Right lobe of liver (tissue), 6 donors: Measurements from ENCODE around the gene SGSM2. TPM values are rescaled to one million over a fixed set of nuclear protein-coding genes. Genes with fewer than 3 reads are reported as not detected.

Experiments
- ATAC-seq, 4 donors: fragments of 200-7000 bp; cut with Tn5 transposase; one replicate each; pipeline ENCODE4 v1.9.1; 2020; ENCODE audit warnings: mild to moderate bottlenecking in 4 of 4, moderate library complexity in 4 of 4
- DNase-seq, 3 donors: peaks; one replicate each; pipeline ENCODE4 v3.0.0-alpha.2; 2020
- H3K27ac ChIP-seq, 3 donors: fragments of 200-600 bp; one replicate each; pipeline ENCODE4 v1.8.0; 2022
- H3K27me3 ChIP-seq, 2 donors: fragments of 200-600 bp; one replicate each; pipeline ENCODE4 v1.8.0; 2022
- H3K36me3 ChIP-seq, 4 donors: fragments of 200-600 bp; sonication (generic) in 1 of 4; one replicate each; pipeline versions ENCODE4 v1.5.1 to v1.8.0; 2017 to 2022; ENCODE audit warnings: control low read depth in 1 of 4
- H3K4me1 ChIP-seq, 4 donors: fragments of 200-600 bp; sonication (generic) in 1 of 4; one replicate each; pipeline versions ENCODE4 v1.5.1 to v1.8.0; 2017 to 2022; ENCODE audit warnings: control low read depth in 1 of 4
- H3K4me3 ChIP-seq, 3 donors: fragments of 200-600 bp; one replicate each; pipeline ENCODE4 v1.8.0; 2022
- H3K9me3 ChIP-seq, 4 donors: fragments of 200-600 bp; sonication (generic) in 1 of 4; one replicate each; pipeline versions ENCODE4 v1.5.1 to v1.8.0; 2017 to 2022; ENCODE audit warnings: control low read depth in 1 of 4
- CTCF ChIP-seq, 4 donors: fragments of 200-600 bp in 3 of 4; fragments of 450-650 bp in 1 of 4; IDR thresholded peaks; one replicate each; pipeline versions ENCODE4 v1.5.1 to v1.8.0; 2016 to 2022; ENCODE audit warnings: antibody characterized with exemption in 4 of 4, mild to moderate bottlenecking in 2 of 4
- POLR2A ChIP-seq: fragments of 450-650 bp; IDR thresholded peaks from one replicate; pipeline ENCODE4 v1.6.1; 2017; ENCODE audit warnings: antibody characterized with exemption, mild to moderate bottlenecking
- WGBS: methylation state at CpG from one replicate; pipeline ENCODE4 v1.1.6; 2018; ENCODE audit warnings: low coverage, low lambda C conversion rate; ENCODE audit not compliant: insufficient coverage; ENCODE audit errors: missing lambda C conversion rate; 5-methylcytosine and 5-hydroxymethylcytosine counted together
- intact Hi-C, 2 donors: fragments of 100-400 bp; cut with DNase I; formaldehyde crosslinking; loops; one replicate each; pipeline versions ENCODE4 v1.11.2 to v1.14.1; 2022
- total RNA-seq, 6 experiments: library from RNA; depleted of rRNA in 2 of 6; stranded (reverse); fragments of >200 nt in 2 of 6; fragmentation: NEBNext Ultra II Directional in 3 of 6; extraction: Animal tissue kit (Norgen Biotek cat#: 25700) in 3 of 6; gene quantifications; one replicate each; pipeline versions ENCODE4 v1.1.0 to v1.2.4, GENCODE V29; 2016 to 2023
- donor health status: DM: no; HTN: yes; CAD: no.
- donor health status: DM: no; HTN: no; CAD: no.
- donor health status: DM: no; HTN: no; CAD: no.
- donor health status: DM: no; HTN: yes; CAD: no.
- donor health status: DM: no; HTN: yes; CAD: no.

Gene SGSM2
- total RNA-seq, 6 experiments from 2014 or later = 6.0 to 17.2 (median 13.2) TPM

GRCh38 chr17:2393954-2394749 lies 56.9 kb downstream of the SGSM2 start:
- 85% methylated on average over 2 of the region's 53 CpGs for WGBS
- no peak for TF ChIP-seq POLR2A
- no peak for TF ChIP-seq CTCF (IDR thresholded peaks at IDR 0.05)
- Histone ChIP-seq H3K27ac (peak overlapping the region; percentile 36 to 99 (median 98)), H3K36me3 (no peaks in the 10 kb centered on the region), H3K27me3 (no peaks in the 10 kb centered on the region), H3K4me3 (peak overlapping the region in 2 of 3 donors; percentile 72 to 78), H3K9me3 (no peaks in the 10 kb centered on the region), H3K4me1 (peaks cover 0 to 41% (median 19%) of the 10 kb centered on the region in 4 donors)
- intact Hi-C loops = no loop called here
- DNase-seq = peak in 1 of 3 donors; percentile 60
- no peak for ATAC-seq

- H3K27me3 ChIP-seq = no peaks in the 10 kb centered on the region
- intact Hi-C loops = no loop called here
- WGBS = 100% methylated on average over 2 of the region's 16 CpGs
- no peaks in the 10 kb centered on the region for H3K9me3 ChIP-seq
- no peaks in the 10 kb centered on the region for H3K36me3 ChIP-seq
- DNase-seq (peak in 2 of 3 donors; percentile 53 to 61), ATAC-seq (no peak)
- peaks cover 0 to 42% (median 19%) of the 10 kb centered on the region in 4 donors for H3K4me1 ChIP-seq
- H3K27ac ChIP-seq = peak overlapping the region; percentile 36 to 99 (median 98)
- H3K4me3 ChIP-seq = no peak overlapping the region
- TF ChIP-seq POLR2A (no peak), CTCF (IDR thresholded peaks at IDR 0.05) (no peak)
Measured at GRCh38 chr17:2394775-2395201, 57.5 kb downstream of the SGSM2 start.

GRCh38 chr17:2395258-2396181 lies 58.2 kb downstream of the SGSM2 start:
- no peak for ATAC-seq
- peak in 2 of 3 donors; percentile 55 to 59 for DNase-seq
- H3K4me3 ChIP-seq = no peak overlapping the region
- H3K27ac ChIP-seq = peak overlapping the region; percentile 31 to 99 (median 95)
- intact Hi-C loops = no loop called here
- peaks cover 0 to 42% (median 19%) of the 10 kb centered on the region in 4 donors for H3K4me1 ChIP-seq
- WGBS = 0% methylated on average over 1 of the region's 28 CpGs
- TF ChIP-seq CTCF (IDR thresholded peaks at IDR 0.05) (no peak), POLR2A (no peak)
- no peaks in the 10 kb centered on the region for H3K9me3 ChIP-seq
- H3K27me3 ChIP-seq = no peaks in the 10 kb centered on the region
- H3K36me3 ChIP-seq = no peaks in the 10 kb centered on the region

- 50% methylated on average over 2 of the region's 7 CpGs for whole genome bisulfite sequencing
- H3K4me3 ChIP-seq = no peak overlapping the region
- DNase-seq (peak in 1 of 3 donors; percentile 50), ATAC-seq (no peak)
- no peaks in the 10 kb centered on the region for H3K27me3 ChIP-seq
- intact Hi-C loops = no loop called here
- peak overlapping the region; percentile 31 to 99 (median 95) for H3K27ac ChIP-seq
- TF ChIP-seq POLR2A (no peak), CTCF (IDR thresholded peaks at IDR 0.05) (no peak)
- H3K36me3 ChIP-seq = no peaks in the 10 kb centered on the region
- H3K9me3 ChIP-seq = no peaks in the 10 kb centered on the region
- H3K4me1 ChIP-seq = peaks cover 0 to 42% (median 19%) of the 10 kb centered on the region in 4 donors
Measured at GRCh38 chr17:2396192-2396567, 58.9 kb downstream of the SGSM2 start.
